Right lobe of liver (tissue), 4 donors: Measurements from ENCODE around the gene TNFRSF21.

Experiments
- CTCF ChIP-seq, 4 donors: fragments of 200-600 bp in 3 of 4; fragments of 450-650 bp in 1 of 4; IDR thresholded peaks; one replicate each; pipeline versions ENCODE4 v1.5.1 to v1.8.0; 2016 to 2022; ENCODE audit warnings: antibody characterized with exemption in 4 of 4, mild to moderate bottlenecking in 2 of 4
- POLR2A ChIP-seq: fragments of 450-650 bp; IDR thresholded peaks from one replicate; pipeline ENCODE4 v1.6.1; 2017; ENCODE audit warnings: antibody characterized with exemption, mild to moderate bottlenecking
- donor health status: DM: no; HTN: no; CAD: no.
- donor health status: DM: no; HTN: no; CAD: no.
- donor health status: DM: no; HTN: yes; CAD: no.

GRCh38 chr6:47300417-47300816 lies 9.3 kb downstream of the TNFRSF21 start:
- TF ChIP-seq CTCF (IDR thresholded peaks at IDR 0.05) (no peak), POLR2A (no peak)
